Measurements from ENCODE around the gene FAM89A. TPM values are rescaled to one million over a fixed set of nuclear protein-coding genes. Genes with fewer than 3 reads are reported as not detected.
A peak's percentile ranks its signal among the peaks of the same experiment; 100 is the strongest.

FAM89A gene
- total RNA-seq: 10 to 100 TPM in 1 of 2 donors, 1 to 10 TPM in 1; 8.5 to 17.4 TPM

- H3K27ac Mint-ChIP-seq: peak within 1 kb of the TSS in 1 of 2 donors; percentile 30
- H3K9me3 Mint-ChIP-seq: peaks cover 0 to 7% of the 10 kb centered on the region in 2 donors
- H3K36me3 Mint-ChIP-seq: peaks cover 7 to 10% of the 10 kb centered on the region in 2 donors
- DNase-seq (ENCODE audit: low spot score in 2 of 2) (peak; percentile 68), ATAC-seq (peak; percentile 77 to 86)
Observed at GRCh38 chr1:231040019-231040799, at the start of gene FAM89A. Gene FAM89A, minus strand, starts transcription at chr1:231040254. Its CDS starts 43 bp downstream, at chr1:231040211.

GRCh38 chr1:231084353-231084752 is 44.3 kb upstream of the FAM89A start:
- H3K9me3 Mint-ChIP-seq: no peaks in the 10 kb centered on the region
- ATAC-seq (no peak), DNase-seq (ENCODE audit: low spot score in 2 of 2) (no peak)
- H3K36me3 Mint-ChIP-seq: no peaks in the 10 kb centered on the region
- H3K27ac Mint-ChIP-seq: no peak overlapping the region

DNA sequence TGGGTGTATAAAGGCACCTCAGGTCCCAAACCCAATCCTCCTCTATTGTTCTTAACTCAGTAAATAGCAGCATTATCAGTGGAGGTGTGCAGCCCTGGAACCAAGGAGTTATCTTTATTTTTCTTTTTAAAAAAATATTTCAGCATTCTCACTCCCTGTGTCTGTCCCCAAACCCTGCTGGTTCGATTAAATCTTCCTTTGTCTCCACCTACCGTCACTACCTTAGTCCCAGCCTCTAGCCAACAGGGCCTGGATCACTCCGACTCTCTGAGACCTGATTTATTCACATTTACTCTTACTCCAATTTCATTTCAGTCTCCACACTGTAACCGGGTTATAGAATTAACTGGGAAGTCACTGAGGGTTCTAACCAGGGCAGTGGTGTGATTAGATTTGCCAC is 39.1 kb upstream of the FAM89A start:
- no peaks in the 10 kb centered on the region for H3K36me3 Mint-ChIP-seq
- DNase-seq (ENCODE audit: low spot score in 2 of 2) (no peak), ATAC-seq (no peak)
- H3K27ac Mint-ChIP-seq: no peak overlapping the region
- no peaks in the 10 kb centered on the region for H3K9me3 Mint-ChIP-seq

DNA sequence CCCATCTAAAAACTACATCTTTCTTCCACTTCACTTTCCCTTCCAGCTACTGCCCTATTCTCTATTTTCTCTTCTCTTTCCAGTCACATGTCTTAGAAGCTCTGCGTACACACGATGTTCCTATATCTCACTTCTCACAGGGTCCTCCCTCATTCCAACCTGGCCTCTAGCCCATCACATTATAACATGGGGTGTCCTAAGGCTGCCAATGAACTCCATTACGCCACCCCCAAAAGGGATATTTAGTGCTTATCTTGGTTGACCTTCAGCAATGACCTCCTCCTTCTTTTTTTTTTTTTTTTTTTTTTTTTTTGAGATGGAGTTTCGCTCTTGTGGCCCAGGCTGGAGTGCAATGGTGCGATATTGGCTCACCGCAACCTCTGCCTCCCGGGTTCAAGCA is 38.2 kb upstream of the FAM89A start:
- ATAC-seq (no peak), DNase-seq (ENCODE audit: low spot score in 2 of 2) (no peak)
- Mint-ChIP-seq H3K36me3 (no peaks in the 10 kb centered on the region), H3K9me3 (no peaks in the 10 kb centered on the region), H3K27ac (no peak overlapping the region)

DNA sequence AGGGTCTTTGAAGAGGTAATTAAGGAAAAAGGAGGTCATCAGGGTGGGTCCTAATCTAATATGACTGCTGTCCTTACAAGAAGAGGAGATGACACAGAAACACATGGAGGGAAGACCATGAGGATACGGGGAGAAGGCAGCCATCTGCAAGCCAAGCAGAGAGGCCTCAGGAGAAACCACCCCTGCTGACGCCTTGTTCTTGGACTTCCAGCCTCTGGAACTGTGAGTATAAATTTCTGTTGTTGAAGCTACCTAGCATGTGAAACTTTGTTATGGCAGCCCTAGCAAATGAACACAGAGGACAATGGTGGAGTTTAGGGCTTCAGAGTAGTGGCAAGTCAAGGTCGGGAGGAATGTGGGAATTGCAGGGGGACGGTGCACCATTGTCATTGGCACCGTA is 36.7 kb upstream of the FAM89A start:
- H3K27ac Mint-ChIP-seq: no peak overlapping the region
- no peak for ATAC-seq
- no peaks in the 10 kb centered on the region for H3K9me3 Mint-ChIP-seq
- DNase-seq (ENCODE audit: low spot score in 2 of 2): no peak
- no peaks in the 10 kb centered on the region for H3K36me3 Mint-ChIP-seq

- ATAC-seq (no peak), DNase-seq (ENCODE audit: low spot score in 2 of 2) (no peak)
- Mint-ChIP-seq H3K36me3 (no peaks in the 10 kb centered on the region), H3K9me3 (no peaks in the 10 kb centered on the region), H3K27ac (no peak overlapping the region)
Observed at GRCh38 chr1:231075497-231075896, 35.4 kb upstream of the FAM89A start.

DNA sequence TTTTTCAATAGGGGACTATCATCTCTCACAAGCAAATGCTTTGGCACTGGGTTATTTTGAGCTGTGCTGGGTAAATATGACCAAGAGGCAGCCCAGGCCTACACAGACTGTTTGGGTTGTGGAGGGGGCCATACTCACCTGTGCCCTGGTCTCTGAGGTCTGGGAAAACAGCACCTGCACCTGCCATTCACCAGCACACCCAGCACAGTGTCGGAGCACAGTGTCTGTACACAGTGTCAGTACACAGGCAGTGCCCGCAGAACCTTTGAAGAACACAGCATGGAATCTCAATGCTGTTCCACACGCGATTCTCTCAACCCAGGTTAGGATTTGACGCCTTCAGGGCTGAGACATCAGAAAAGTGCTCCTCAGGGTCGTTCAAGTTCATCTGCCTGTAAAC is 35.0 kb upstream of the FAM89A start:
- no peak for DNase-seq (ENCODE audit: low spot score in 2 of 2)
- Mint-ChIP-seq H3K36me3 (no peaks in the 10 kb centered on the region), H3K27ac (no peak overlapping the region), H3K9me3 (no peaks in the 10 kb centered on the region)
- no peak for ATAC-seq

GRCh38 chr1:231074046-231074445 is 34.0 kb upstream of the FAM89A start:
- DNase-seq (ENCODE audit: low spot score in 2 of 2) (no peak), ATAC-seq (no peak)
- H3K36me3 Mint-ChIP-seq: no peaks in the 10 kb centered on the region
- no peak overlapping the region for H3K27ac Mint-ChIP-seq
- no peaks in the 10 kb centered on the region for H3K9me3 Mint-ChIP-seq

DNA sequence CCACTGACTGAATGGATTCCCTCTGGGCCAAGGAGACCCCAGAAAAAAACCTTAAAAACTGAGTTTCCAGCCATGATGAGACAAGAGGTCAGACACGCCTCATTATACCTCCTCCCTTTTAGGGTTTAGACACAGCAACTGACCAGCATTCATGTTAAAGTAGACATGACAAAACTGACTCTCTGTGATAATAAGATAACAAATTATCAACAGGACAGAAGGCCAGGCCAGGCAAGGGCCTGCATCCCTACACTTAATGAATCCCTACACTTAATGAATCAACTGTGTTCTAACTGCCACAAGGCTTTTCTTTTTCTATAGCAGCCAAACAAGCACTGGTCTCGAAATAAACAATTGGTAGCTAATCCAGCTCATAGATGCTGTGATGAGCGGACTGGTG is 33.3 kb upstream of the FAM89A start:
- ATAC-seq: no peak
- no peak for DNase-seq (ENCODE audit: low spot score in 2 of 2)
- H3K36me3 Mint-ChIP-seq: no peaks in the 10 kb centered on the region
- H3K9me3 Mint-ChIP-seq: no peaks in the 10 kb centered on the region
- no peak overlapping the region for H3K27ac Mint-ChIP-seq

DNA sequence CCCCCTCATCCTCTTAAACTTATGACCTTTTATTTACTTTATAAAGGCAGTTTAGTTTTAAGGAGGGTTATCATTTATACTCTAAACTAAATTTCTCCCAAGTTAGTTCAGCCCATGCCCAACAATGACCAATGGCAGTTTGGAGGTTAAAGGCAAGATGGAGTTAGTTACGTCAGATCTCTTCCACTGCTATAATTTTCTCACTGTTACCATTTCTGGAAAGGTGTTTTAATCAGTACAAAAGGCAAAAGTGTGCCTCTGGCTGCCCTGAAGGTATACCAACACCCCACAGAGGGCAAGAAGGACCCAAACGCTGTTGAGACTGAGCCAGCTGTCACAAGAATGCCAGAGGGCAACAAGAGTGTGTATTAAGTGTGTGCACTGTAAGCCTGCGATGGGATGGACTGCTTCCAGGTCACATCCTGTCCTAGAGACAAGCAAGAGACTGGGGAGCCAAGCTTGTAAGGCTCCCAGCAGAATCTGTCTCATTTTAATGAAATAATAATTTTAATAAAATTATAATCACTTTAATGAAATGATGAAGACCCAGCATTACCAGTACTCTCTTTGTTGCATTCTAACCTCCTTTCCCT is 32.5 kb upstream of the FAM89A start:
- Mint-ChIP-seq H3K27ac (no peak overlapping the region), H3K36me3 (no peaks in the 10 kb centered on the region), H3K9me3 (no peaks in the 10 kb centered on the region)
- no peak for ATAC-seq
- no peak for DNase-seq (ENCODE audit: low spot score in 2 of 2)

GRCh38 chr1:231072041-231072440 is 32.0 kb upstream of the FAM89A start:
- H3K9me3 Mint-ChIP-seq: no peaks in the 10 kb centered on the region
- ATAC-seq (no peak), DNase-seq (ENCODE audit: low spot score in 2 of 2) (no peak)
- peak overlapping the region in 1 of 2 donors; percentile 25 for H3K27ac Mint-ChIP-seq
- H3K36me3 Mint-ChIP-seq: no peaks in the 10 kb centered on the region

DNA sequence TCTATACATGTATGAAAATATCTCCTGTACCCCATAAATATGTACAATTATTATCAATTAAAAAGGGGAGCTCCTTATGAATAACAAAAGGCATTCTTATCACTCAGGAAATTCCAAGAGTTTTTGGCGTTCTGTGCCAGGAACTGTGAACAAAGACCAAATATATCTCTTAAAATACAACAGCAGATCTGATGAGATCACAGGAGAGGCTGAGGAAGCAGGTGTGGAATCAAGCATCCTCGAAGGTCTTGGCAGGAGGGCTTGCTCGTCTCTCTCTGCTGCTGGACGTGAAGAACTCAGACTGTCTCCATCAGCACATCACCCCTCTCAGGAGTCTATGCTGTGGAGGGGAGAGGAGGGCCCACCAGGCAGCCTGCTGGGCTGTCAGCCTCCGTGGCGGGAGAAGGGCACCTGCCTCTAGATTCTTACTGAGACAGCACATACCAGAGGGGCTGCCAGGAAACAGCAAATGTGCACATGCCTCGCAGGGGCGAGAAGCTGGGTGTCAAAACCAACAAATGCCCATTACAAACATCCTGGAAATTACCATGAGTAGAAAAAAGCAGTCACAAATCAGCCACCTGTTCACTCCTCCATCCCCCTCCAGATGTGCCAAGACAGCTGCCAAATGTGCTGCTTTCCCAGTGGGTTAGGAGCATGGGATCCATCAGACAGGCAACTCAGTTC is 30.8 kb upstream of the FAM89A start:
- ATAC-seq (no peak), DNase-seq (ENCODE audit: low spot score in 2 of 2) (no peak)
- Mint-ChIP-seq H3K27ac (no peak overlapping the region), H3K9me3 (no peaks in the 10 kb centered on the region), H3K36me3 (no peaks in the 10 kb centered on the region)

DNA sequence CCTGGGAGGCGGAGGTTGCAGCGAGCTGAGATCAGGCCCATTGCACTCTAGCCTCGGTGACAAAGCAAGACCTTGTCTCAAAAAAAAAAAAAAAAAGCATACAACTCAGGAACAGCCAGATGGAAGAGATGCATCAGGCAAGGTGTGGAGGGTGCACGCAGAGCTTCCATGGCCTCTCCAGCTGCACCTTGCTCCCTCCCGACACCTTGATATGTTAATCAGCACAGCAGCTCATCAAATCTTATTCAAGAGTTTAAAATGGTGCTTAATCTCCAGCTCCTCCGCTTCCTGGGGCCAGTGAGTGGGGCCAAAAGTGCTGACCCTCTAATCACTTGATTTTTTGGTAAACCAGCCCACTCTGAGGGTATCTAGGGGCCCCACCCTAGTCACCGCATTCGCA is 29.3 kb upstream of the FAM89A start:
- Mint-ChIP-seq H3K36me3 (no peaks in the 10 kb centered on the region), H3K9me3 (no peaks in the 10 kb centered on the region), H3K27ac (no peak overlapping the region)
- DNase-seq (ENCODE audit: low spot score in 2 of 2): no peak
- ATAC-seq: no peak

DNA sequence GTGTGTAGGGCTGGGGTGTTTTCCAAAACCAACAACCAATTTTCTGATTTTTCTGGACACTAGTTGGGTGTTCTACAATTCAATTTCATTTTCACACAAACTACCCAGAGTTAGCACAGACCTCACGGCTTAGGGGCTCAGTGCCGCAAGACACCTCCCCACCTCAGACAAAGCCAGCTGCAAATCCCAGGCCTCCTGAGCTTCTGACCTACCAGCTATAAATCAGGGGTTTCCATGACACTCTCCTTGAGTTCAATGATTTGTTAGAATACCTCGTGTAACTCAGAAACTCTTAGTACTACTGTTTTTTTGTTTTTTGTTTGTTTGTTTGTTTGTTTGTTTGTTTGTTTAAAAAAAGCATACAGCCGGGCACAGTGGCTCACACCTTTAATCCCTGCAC is 28.7 kb upstream of the FAM89A start:
- Mint-ChIP-seq H3K27ac (no peak overlapping the region), H3K36me3 (no peaks in the 10 kb centered on the region), H3K9me3 (no peaks in the 10 kb centered on the region)
- ATAC-seq: no peak
- DNase-seq (ENCODE audit: low spot score in 2 of 2): no peak

DNA sequence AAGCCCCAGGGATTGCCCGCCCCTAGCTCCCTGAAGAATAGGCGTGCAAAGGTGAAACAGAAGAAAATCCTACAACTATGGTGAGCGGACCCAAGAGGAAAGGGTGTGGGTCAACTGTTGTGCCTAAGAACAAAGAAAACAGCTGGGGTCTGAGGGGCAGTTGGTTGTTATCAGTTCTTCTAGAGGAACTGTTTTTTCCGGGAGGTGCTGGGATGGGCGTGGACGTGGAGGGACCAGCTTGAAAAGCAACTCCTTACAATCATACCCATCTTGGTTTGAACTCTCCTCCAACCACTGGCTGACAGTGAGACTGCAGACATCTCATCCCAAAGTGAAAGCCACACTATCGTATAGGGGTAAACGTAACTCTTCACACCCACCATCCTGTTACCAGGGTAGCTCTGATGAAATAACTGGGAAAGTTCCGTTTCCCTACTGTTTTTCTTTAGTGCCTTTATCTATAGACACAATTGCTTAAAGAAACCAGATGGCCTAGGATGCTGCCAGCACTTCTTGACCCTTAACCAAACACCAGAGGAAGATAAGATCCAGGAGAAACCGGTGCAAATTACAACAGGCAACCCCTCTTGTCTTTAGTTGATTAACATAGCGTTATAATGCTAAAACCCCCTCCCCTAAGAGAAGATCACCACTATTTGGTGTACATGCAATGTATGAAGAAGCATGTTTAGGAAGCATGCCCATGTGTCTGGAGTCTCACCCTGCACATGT is 25.6 kb upstream of the FAM89A start:
- DNase-seq (ENCODE audit: low spot score in 2 of 2): no peak

GRCh38 chr1:231064418-231064817 is 24.4 kb upstream of the FAM89A start:
- no peak overlapping the region for H3K27ac Mint-ChIP-seq
- H3K36me3 Mint-ChIP-seq: no peaks in the 10 kb centered on the region
- DNase-seq (ENCODE audit: low spot score in 2 of 2): no peak

More for the DNA sequence above, 25.6 kb upstream of the FAM89A start:
- ATAC-seq: no peak
- Mint-ChIP-seq H3K36me3 (no peaks in the 10 kb centered on the region), H3K9me3 (no peaks in the 10 kb centered on the region), H3K27ac (no peak overlapping the region)

GRCh38 chr1:231063331-231063730 is 23.3 kb upstream of the FAM89A start:
- Mint-ChIP-seq H3K27ac (no peak overlapping the region), H3K36me3 (no peaks in the 10 kb centered on the region), H3K9me3 (no peaks in the 10 kb centered on the region)
- no peak for DNase-seq (ENCODE audit: low spot score in 2 of 2)
- ATAC-seq: no peak

More at GRCh38 chr1:231064418-231064817, 24.4 kb upstream of the FAM89A start:
- no peak for ATAC-seq
- H3K9me3 Mint-ChIP-seq: no peaks in the 10 kb centered on the region
